ENCODE measurements around the gene SPSB2.
"Not testable (repeated sequence)": the region's sequence is repeated elsewhere in the genome, so short reads cannot be mapped to it uniquely, and the experiment has no call there.

The SPSB2 gene

GRCh38 chr12:6871052-6871957, 1.8 kb downstream of the SPSB2 start:
- DNase-seq (ENCODE audit: low read depth, low spot score) = no peak

DNA sequence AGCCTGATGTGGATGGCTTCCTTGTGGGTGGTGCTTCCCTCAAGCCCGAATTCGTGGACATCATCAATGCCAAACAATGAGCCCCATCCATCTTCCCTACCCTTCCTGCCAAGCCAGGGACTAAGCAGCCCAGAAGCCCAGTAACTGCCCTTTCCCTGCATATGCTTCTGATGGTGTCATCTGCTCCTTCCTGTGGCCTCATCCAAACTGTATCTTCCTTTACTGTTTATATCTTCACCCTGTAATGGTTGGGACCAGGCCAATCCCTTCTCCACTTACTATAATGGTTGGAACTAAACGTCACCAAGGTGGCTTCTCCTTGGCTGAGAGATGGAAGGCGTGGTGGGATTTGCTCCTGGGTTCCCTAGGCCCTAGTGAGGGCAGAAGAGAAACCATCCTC, 2.8 kb downstream of the SPSB2 start:
- DNase-seq (ENCODE audit: low read depth, low spot score) = not testable (repeated sequence)

DNA sequence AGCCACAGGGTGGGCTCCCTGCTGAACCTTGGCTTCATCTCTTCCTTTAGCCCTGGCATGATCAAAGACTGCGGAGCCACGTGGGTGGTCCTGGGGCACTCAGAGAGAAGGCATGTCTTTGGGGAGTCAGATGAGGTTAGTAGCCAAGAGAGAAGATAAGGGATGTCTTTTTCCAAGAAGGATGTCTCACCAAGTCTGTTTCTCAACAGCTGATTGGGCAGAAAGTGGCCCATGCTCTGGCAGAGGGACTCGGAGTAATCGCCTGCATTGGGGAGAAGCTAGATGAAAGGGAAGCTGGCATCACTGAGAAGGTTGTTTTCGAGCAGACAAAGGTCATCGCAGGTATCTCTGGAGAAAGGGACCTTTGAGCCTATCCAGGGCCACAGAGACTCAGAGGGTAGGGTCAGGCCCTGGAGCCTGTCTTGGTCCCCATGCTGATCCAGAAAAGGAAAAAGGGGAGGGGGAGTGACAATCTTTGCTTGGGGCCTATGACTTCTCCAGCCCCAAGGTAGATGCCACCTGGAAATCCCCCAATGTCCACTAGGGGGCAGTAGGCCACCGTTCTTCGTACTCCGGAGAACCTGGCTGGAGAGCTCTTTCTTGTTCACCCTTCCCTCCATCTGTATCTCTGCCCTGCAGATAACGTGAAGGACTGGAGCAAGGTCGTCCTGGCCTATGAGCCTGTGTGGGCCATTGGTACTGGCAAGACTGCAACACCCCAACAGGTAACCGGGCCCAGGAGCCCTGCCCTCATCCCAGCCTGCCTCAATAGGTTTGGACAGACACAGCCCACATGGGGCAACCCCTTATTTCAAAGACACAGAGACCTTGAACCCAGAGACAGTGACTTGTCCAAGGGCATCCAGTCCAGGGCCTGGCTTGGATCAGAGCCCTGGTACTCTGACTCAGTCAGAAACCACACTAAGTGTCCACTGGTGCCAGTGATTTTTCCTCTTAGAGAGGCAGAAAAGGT, 3.8 kb downstream of the SPSB2 start:
- DNase-seq (ENCODE audit: low read depth, low spot score) = peak; percentile 75

GRCh38 chr12:6868211-6869048, 4.7 kb downstream of the SPSB2 start:
- no peak for DNase-seq (ENCODE audit: low read depth, low spot score)

GRCh38 chr12:6867413-6868210, 5.5 kb downstream of the SPSB2 start, which contains the start of gene TPI1:
Gene TPI1, plus strand, starts transcription at chr12:6867531. Its CDS starts 36 bp downstream, at chr12:6867567.
- peak; percentile 55 for DNase-seq (ENCODE audit: low read depth, low spot score)

DNA sequence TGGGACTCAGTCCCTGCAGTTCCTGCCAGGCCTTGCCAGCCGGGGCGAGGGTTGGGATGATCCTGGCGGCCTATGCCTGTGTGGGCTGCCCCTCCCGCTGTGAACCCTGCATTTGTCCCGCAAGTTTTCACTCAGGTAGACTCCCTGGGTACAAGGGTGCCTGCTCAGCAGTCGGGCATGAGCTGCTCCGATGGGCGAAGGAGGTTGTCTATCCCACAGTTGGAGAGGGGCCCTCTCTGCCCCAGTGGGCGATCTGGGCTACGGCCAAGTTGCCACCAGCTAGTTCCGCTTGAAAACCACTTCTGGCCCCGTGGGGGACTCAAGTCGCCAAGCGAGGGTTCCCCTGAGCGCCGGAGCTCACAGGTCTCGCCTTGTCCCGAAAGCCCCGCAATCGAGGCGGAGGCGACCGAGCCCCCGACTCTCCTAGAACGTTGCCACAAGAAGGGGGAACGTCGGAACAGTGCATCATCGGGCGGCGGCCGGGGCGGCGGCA, 6.1 kb downstream of the SPSB2 start:
- no peak for DNase-seq (ENCODE audit: low read depth, low spot score)

GRCh38 chr12:6866163-6866919, 6.8 kb downstream of the SPSB2 start:
- no peak for DNase-seq (ENCODE audit: low read depth, low spot score)

DNA sequence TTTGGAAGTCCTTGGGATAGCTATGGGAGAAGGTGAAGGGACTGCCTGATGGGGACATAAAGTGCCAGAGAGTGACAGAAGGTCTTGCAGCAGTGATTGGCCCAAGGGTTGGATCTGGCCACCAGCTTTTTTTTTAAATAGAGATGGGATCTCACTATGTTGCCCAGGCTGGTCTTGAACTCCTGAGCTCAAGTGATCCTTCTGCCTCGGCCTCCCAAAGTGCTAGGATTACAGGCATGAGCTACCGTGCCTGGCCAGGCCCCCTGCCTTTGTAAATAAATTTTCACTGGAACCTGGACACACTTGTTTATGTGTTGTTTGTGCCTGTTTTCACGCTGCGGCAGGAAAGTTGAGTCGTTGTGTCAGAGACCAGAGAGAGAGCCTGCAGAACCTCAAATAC, 7.8 kb downstream of the SPSB2 start:
- DNase-seq (ENCODE audit: low read depth, low spot score) = not testable (repeated sequence)

DNA sequence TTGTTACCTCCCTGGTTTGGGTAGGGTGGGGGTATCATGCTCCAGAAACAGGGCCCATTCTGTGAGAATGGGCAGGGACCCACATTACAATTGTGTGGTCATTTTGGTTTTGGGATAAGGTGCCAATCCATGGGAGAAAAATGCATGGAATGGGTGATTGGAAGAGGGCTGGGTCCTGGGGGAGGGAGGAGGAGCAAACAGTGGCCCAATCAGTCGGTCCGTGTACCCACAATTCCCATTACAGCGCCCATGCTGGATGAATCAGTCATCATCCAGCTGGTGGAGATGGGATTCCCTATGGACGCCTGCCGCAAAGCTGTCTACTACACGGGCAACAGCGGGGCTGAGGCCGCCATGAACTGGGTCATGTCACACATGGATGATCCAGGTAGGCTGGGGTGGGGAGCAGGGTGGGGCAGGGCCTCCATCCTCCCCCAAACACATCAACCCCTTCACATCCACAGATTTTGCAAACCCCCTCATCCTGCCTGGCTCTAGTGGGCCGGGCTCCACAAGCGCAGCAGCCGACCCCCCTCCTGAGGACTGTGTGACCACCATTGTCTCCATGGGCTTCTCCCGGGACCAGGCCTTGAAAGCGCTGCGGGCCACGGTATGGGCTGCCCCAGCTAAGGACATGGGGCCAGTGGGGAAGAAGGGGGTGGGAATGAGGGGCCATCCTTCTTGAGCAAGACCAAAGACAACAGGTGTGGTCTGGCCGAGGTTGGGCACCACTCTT, 9.3 kb downstream of the SPSB2 start:
- no peak for DNase-seq (ENCODE audit: low read depth, low spot score)

DNA sequence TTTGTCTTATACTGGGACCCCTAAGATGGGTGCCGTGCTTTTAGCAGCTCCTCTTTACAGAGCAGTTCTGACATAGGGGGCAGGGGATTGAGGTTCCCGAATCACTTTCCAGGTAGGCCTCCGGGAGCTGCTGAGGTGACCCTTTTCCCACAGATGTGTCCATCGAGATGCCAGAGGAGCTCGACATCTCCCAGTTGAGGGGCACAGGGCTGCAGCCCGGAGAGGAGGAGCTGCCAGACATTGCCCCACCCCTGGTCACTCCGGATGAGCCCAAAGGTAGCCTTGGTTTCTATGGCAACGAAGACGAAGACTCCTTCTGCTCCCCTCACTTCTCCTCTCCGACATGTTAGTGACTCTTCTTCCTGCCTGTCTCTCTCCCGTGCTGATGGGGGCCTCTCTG, 10.1 kb downstream of the SPSB2 start:
- DNase-seq (ENCODE audit: low read depth, low spot score) = no peak

- no peak for DNase-seq (ENCODE audit: low read depth, low spot score)
Measured at GRCh38 chr12:6861391-6861790, 11.7 kb downstream of the SPSB2 start.

- no peak for DNase-seq (ENCODE audit: low read depth, low spot score)
Measured at GRCh38 chr12:6860942-6861341, 12.2 kb downstream of the SPSB2 start.

DNA sequence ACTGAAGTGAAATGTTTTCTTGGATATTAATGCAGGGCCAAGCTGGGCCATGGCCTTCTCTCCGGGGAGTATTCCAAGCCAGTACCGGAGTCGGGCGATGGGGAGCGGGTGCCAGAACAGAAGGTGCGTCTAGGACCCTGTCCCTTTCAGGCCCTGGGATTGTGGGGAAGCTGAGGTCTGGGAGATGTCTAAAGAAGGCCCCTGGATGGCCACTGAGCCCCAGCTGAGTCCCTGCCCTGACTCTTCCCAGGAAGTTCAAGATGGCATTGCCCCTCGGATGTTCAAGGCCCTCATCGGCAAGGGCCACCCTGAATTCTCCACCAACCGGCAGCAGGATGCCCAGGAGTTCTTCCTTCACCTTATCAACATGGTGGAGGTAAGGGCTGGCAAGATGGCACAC, 13.0 kb downstream of the SPSB2 start:
- no peak for DNase-seq (ENCODE audit: low read depth, low spot score)

DNA sequence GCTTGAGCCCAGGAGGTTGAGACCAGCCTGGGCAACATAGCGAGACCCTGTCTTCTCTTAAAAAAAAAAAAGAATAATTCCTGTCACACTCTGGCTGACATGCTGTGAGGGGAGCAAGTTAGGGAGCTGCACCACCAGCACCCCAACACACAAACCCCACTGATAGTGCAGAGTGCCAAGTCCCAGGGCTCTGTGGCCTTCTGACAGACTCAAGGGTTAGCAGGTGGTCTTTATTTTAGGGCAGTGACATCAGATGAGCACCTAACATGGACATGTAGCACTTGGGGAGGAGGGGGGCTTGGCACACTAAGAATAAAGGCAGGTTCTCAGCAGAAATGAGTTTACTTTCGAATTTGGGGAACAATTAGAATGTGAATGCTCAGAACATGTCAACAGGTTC, 14.3 kb downstream of the SPSB2 start:
- DNase-seq (ENCODE audit: low read depth, low spot score) = no peak

DNA sequence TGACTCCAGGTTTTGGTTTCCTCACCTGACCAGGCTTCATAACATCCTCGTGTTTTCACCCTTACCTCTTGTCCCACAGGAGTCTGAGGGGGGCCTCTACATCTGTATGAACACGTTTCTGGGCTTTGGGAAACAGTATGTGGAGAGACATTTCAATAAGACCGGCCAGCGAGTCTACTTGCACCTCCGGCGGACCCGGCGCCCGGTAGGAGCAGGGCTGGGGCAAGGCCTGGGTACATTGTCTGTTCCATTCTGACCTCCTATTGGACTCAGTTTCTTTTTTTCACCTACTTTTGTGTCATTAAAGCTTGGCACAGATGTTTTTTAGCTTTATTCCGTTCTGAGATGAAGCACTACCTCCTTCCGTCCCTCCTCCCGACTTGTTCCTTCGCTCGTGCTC, 17.8 kb downstream of the SPSB2 start:
- no peak for DNase-seq (ENCODE audit: low read depth, low spot score)

DNA sequence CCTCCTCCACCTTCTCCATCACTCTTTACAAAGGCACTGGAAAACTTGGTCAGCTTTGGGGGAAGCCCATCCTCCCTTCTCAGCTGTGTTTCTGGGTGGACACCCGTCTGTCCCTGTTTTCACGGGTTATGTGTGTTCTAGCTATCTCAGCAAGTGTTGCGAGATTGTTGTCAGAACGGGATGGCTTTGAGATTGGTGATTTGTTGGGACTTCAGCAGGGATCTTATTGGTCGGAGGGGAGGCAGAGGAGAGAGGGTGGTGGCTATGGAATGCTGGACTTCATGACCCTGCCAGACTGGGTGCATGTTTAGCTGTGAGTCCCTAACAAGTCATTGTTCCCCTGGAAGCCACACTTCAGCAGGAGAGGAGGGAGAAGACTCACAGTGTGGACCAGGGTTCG, 19.1 kb downstream of the SPSB2 start:
- DNase-seq (ENCODE audit: low read depth, low spot score) = no peak

- no peak for DNase-seq (ENCODE audit: low read depth, low spot score)
Measured at GRCh38 chr12:6853626-6854025, 19.5 kb downstream of the SPSB2 start.

DNA sequence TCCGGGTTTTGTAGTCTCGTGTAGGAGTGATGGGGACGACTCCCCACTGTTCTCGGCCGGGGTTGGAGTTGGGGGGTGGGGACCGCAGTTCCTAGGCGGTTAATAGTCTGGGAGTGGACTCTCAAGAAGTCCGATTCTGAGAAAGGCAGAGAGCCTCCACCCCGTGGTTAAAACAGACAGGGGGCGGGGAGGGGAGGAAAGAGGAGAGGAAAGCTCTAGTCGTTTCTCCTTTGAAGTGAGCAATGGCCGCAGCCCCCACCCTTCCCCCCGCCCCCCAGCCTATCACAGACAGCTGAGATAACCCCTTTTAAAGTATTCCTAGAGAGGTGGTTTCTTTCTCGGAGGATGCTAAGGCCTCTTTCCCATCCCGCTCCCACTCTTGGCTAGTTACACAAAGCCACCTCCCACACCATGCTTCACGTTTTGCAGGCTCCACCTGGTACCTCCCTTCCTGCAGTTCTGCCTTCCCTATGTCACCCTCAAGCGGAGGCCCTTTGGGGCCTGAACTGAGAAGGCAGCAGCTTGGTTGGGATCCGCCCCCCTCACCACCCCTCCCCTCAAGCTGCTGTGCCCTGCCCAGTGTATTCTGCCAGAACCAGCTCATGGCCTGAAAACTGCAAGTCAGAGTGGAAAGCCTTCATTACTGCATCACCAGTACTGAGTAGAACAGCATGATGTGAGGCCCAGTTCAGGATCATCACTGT, 20.3 kb downstream of the SPSB2 start:
- peak; percentile 56 for DNase-seq (ENCODE audit: low read depth, low spot score)
